ENCODE data around the gene CDH23. TPM values are rescaled to one million over a fixed set of nuclear protein-coding genes. Genes with fewer than 3 reads are reported as not detected.

Gene CDH23
- total and polyA plus RNA-seq, 10 of the 15 experiments (the other 5 are each of a cell fraction or from before 2014, with no cell fraction given), result 0.09 to 0.40 (median 0.15) TPM; not detected in 1

GRCh38 chr10:71474702-71475242, 78.1 kb downstream of the CDH23 start:
- Histone ChIP-seq H3K9me3 (replicated peaks; ENCODE audit: control insufficient read depth, insufficient read depth, low read length) (no peaks in the 10 kb centered on the region), H3K9ac (ENCODE audit: control insufficient read depth, insufficient read depth, low read length) (no peak overlapping the region), H4K20me1 (ENCODE audit: control insufficient read depth, insufficient read depth) (no peaks in the 10 kb centered on the region), H3K4me1 (ENCODE audit: control insufficient read depth, insufficient read depth, low read length) (no peaks in the 10 kb centered on the region), H3K27ac (ENCODE audit: control insufficient read depth, insufficient read depth) (no peak overlapping the region), H3K36me3 (ENCODE audit: control insufficient read depth in 2 of 2, insufficient read depth in 2 of 2, low read length in 1 of 2) (no peaks in the 10 kb centered on the region), H2AFZ (ENCODE audit: control insufficient read depth, low read depth, low read length) (no peak overlapping the region), H3K79me2 (ENCODE audit: control insufficient read depth, insufficient read depth, low read length) (no peaks in the 10 kb centered on the region), H3K4me3 (no peak overlapping the region), H3K4me2 (ENCODE audit: control insufficient read depth, insufficient read depth) (no peak overlapping the region), H3K27me3 (replicated peaks in 1 of 2; ENCODE audit: control insufficient read depth in 2 of 2, insufficient read depth in 2 of 2, low read length in 1 of 2) (peaks cover 3 to 5% of the 10 kb centered on the region in 2 experiments; a peak in 3 of 4 replicates)
- no TSS peak for BruUV-seq (replicated peaks)
- ChIA-PET CTCF (interaction anchor here (0.6 to 1.2 kb wide), 2 partner anchors 12 to 976 kb away, joined by 3 read pairs; no protein-coding TSS in a partner anchor), RAD21 (ENCODE audit: unreplicated experiment) (interaction anchor here (1.2 kb wide), 1 partner anchor 156 kb away, joined by 5 read pairs; the partner anchor contains the start of gene SLC29A3), POLR2A (no interaction called here), SMC1A (ENCODE audit: uncharacterized antibody, unreplicated experiment) (interaction anchor here (1.0 kb wide), 1 partner anchor 9 kb away, joined by 3 read pairs; no protein-coding TSS in a partner anchor)
- WGBS (ENCODE audit: insufficient coverage, insufficient replicate concordance, low lambda C conversion rate, missing lambda C conversion rate), result 20% methylated on average over 7 of the region's 7 CpGs
- in situ Hi-C loops (cut with MboI) (no loop called here), intact Hi-C loops (cut with micrococcal nuclease; ENCODE audit: unreplicated experiment) (no loop called here)
- TF ChIP-seq E2F8 (IDR thresholded peaks at IDR 0.05; ENCODE audit: low read depth, partially characterized antibody) (no peak), SMC3 (IDR thresholded peaks at IDR 0.05; ENCODE audit: borderline replicate concordance, low read length) (no peak), IKZF1 (conservative IDR thresholded peaks at IDR 0.05) (no peak), SREBF2 (IDR thresholded peaks at IDR 0.05; ENCODE audit: low read length) (no peak), ZNF217 (IDR thresholded peaks at IDR 0.05) (no peak), ZBTB11 (CRISPR knock-in tag; IDR thresholded peaks at IDR 0.05) (no peak), LARP7 (IDR thresholded peaks at IDR 0.05) (no peak), CHD4 (IDR thresholded peaks at IDR 0.05) (no peak), BMI1 (IDR thresholded peaks at IDR 0.05; ENCODE audit: borderline replicate concordance) (no peak), KAT2A (conservative IDR thresholded peaks at IDR 0.05; ENCODE audit: control insufficient read depth, low read depth, low read length) (no peak), WRNIP1 (IDR thresholded peaks at IDR 0.05; ENCODE audit: borderline replicate concordance, low read depth, low read length) (no peak), CEBPZ (IDR thresholded peaks at IDR 0.05; ENCODE audit: low read depth, low read length) (no peak), BACH1 (IDR thresholded peaks at IDR 0.05; ENCODE audit: borderline replicate concordance) (no peak), DPF2 (IDR thresholded peaks at IDR 0.05) (no peak), TBL1XR1 (IDR thresholded peaks at IDR 0.05; ENCODE audit: low read depth, low read length) (no peak), SP1 (IDR thresholded peaks at IDR 0.05; ENCODE audit: low read depth, low read length) (no peak), RUNX3 (IDR thresholded peaks at IDR 0.05; ENCODE audit: low read length) (no peak)
- no peak for ATAC-seq
- FAIRE-seq, result no peak
- no peak for DNase-seq (ENCODE audit: low read depth, low spot score)

All from GM12878 (cell line).